Coronary artery (tissue), 2 donors: ENCODE measurements around the gene SLAIN1.

ENCODE experiments used
- DNase-seq: peaks from one replicate; pipeline ENCODE4 v3.0.0-alpha.2; 2017; ENCODE audit warnings: low spot score
- H3K27ac ChIP-seq, 2 donors: fragments of 200-600 bp; sonication (generic); one replicate each; pipeline ENCODE4 v1.5.1; 2016 to 2019
- H3K4me3 ChIP-seq: fragments of 200-600 bp; sonication (generic); 2 replicates; pipeline ENCODE4 v1.5.1; 2016; ENCODE audit warnings: mild to moderate bottlenecking, moderate library complexity
- TF ChIP-seq, protein P1 (sequence below): fragments of 200-600 bp; sonication (generic); IDR thresholded peaks from one replicate; pipeline ENCODE4 v1.5.1; 2019; ENCODE audit warnings: antibody characterized with exemption

SLAIN1 gene

DNA sequence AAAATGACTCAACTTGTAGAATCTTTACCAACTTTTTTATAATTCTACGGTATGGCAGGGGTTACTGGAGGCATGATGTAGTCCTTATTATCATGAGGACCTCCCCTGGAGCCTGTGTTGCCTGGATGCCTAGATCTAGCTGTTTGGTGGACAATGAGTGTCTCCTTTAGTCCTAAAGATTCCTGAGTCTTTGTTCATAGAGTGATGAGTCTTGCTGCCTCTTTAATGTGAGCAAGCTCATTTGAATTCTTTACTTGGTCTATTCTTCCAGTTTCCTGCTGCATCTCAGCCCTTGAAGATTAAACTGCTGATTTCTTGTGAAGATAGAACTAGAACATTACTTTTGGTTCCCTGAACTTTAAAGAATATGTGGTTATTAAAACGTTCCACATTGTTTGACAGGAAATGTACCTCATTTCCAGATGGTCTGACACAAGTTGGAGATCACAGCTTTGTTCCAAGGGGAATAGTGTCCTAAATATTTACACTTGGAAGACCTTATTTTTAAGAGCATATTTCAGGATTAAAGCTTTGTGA lies 51.9 kb downstream of the SLAIN1 start:
- TF ChIP-seq, protein P1, sequence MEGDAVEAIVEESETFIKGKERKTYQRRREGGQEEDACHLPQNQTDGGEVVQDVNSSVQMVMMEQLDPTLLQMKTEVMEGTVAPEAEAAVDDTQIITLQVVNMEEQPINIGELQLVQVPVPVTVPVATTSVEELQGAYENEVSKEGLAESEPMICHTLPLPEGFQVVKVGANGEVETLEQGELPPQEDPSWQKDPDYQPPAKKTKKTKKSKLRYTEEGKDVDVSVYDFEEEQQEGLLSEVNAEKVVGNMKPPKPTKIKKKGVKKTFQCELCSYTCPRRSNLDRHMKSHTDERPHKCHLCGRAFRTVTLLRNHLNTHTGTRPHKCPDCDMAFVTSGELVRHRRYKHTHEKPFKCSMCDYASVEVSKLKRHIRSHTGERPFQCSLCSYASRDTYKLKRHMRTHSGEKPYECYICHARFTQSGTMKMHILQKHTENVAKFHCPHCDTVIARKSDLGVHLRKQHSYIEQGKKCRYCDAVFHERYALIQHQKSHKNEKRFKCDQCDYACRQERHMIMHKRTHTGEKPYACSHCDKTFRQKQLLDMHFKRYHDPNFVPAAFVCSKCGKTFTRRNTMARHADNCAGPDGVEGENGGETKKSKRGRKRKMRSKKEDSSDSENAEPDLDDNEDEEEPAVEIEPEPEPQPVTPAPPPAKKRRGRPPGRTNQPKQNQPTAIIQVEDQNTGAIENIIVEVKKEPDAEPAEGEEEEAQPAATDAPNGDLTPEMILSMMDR, result no peak
- no peak for DNase-seq
- no peak overlapping the region for H3K4me3 ChIP-seq

DNA sequence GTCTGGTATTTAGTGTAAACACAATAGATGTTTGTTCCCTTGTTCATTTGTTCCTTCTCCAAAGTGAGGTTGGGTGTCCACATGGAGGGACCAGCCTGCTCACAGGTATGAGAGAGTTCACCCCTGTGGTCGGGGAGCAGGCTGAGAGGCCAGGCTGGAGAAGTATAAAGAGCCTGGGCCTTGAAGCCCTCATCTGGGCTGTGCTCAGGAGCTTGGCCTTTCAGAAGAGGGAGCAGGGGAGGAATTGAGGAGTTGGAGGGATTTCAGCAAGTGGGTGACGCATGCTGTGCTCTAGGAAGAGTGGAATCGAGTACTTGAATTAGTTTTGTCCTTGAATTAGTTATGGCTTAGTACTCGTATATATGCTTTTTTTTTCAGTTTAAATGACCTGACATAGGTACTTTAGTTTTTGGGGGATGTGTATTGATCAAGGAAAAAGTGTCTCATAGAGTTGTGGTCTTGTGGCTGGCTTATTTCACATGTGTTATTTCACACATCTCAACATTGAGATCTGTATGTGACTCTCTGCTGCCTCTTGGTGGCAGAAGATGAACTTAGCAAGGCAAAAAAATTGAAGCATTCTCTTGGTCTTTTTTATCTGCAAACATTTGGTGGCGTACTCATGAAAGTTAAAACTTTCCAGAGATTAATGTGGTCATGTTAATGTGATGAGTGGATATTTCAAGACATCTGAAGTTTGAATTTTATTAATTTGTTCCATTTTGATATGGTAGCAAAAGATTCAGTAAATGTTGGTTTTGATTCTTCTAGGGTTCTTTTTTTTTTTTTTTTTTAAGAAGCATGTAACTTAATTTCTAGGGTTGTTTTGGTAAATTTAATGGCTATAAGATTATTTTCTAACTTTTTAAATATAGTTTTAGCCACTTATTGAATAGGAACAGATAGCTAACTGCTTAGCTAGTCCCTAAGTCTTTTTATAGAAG lies 54.3 kb downstream of the SLAIN1 start:
- H3K27ac ChIP-seq, result no peak overlapping the region
- no peak for DNase-seq
- TF ChIP-seq, protein P1, result peak; percentile 65
- H3K4me3 ChIP-seq, result no peak overlapping the region

More for the DNA sequence above, 51.9 kb downstream of the SLAIN1 start:
- no peak overlapping the region for H3K27ac ChIP-seq

DNA sequence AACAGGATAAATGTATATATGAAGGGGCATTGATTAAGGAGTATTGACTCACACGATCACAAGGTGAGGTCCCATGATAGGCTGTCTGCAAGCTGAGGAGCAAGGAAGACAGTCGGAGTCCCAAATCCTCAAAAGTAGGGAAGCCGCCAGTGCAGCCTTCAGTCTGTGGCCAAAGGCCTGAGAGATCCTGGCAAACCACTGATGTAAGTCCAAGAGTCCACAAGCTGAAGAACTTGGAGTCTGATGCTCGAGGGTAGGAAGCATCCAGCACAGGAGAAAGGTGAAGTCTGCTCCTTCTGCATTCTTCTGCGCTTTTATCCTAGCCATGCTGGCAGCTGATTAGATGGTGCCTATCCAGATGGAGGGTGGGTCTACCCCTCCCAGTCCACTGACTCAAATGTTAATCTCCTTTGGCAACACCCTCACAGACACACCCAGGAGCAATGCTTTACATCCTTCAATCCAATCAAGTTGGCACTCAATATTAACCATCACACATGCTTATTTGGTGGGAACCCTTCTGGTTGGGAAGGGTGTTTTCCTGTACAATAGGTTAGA lies 55.1 kb downstream of the SLAIN1 start:
- Histone ChIP-seq H3K27ac (peak overlapping the region in 1 of 2 donors; percentile 46), H3K4me3 (no peak overlapping the region)
- no peak for DNase-seq
- TF ChIP-seq, protein P1, result no peak

DNA sequence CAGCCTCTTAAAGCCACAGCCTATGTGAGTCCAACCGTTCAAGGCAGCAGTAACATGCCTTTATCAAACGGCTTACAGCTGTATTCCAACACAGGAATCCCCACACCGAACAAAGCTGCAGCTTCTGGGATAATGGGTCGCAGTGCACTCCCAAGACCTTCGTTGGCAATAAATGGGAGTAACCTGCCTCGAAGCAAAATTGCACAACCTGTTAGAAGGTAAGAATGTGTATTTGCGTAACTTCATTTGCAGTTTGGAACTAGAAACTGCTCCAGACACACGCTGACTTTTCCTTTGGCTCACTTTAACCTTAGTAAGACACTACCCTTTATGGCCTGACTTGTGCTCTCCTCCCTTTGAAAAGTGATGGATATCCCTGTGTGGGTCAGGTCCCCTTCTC lies 63.4 kb downstream of the SLAIN1 start:
- TF ChIP-seq, protein P1, result no peak
- no peak overlapping the region for H3K4me3 ChIP-seq
- DNase-seq, result no peak
- no peak overlapping the region for H3K27ac ChIP-seq

DNA sequence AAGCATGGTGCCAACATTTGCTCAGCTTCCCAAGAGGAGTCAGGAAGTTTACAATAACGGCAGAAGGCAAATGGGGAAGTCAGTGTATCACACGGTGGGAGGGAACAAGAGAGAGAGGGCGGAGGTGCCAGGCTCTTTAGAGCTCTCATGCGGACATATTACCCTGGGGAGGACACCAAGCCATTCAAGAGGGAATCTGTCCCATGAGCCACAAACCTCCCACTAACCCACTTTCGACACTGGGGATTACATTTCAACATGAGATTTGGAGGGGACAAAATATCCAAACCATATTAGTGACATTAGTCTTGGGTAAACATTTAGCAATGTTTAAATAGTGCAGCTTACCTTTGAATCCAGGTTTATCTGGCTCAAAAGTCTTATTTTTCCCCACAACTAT lies 69.9 kb downstream of the SLAIN1 start:
- no peak overlapping the region for H3K27ac ChIP-seq
- DNase-seq, result no peak
- TF ChIP-seq, protein P1, result no peak
- H3K4me3 ChIP-seq, result no peak overlapping the region

DNA sequence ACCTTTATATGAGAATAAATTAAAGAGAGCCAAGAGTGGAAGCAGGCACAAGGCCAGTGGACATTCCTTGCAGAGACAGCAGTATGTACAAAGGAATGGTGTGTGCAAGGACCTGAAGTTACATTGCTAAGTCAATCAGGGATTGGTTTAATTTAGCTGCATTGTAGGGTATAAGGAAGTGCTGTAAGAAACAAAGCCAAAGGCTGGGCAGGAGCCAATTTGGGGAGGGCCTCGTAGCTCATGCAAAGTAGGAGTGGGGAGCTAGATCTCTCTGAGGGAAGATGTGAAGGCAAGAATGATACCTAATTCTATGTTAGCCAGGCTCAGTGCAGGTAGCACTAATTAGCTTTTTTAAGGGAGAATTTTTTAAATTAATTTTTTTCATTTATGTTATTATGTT lies 76.7 kb downstream of the SLAIN1 start:
- TF ChIP-seq, protein P1, result no peak
- no peak for DNase-seq
- Histone ChIP-seq H3K27ac (no peak overlapping the region), H3K4me3 (no peak overlapping the region)
